Measurements from ENCODE around the gene STARD3. TPM values are rescaled to one million over a fixed set of nuclear protein-coding genes. Genes with fewer than 3 reads are reported as not detected.

The STARD3 gene
- polyA plus RNA-seq, 1 donor from 2014 or later, result 105 TPM

DNA sequence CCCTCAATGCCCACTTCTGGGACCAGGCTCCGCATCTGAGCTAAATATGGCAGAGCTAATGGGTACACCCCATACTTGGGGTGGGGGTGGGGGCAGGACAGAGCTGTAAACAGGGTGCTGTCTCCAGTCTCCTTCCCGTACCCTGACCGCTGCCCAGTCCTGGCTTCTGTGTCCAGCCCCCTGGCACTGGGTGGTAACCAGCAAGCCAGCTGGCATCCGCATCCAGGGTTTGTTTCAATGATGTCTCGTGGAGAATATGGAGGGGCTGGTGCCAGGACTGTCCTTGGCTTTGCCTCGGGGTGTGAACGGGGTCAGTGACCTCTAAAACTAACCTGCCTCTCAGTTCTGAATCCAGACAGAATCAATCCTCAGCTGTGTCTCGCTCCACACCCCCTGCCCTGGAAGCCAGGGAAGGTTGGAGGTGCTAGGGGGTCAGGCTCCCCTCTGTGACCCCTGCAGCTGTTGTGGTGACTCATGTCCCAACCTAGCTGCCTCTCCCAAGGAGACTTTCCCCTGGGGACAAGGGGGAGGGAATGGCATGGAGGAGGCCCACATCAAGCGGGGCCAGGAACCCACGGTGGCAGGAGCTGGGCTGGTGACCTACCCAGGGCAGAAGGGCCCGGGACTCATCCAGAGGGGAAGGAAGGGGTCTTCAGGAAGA lies 29.8 kb downstream of the STARD3 start:
- TF ChIP-seq EP300 (conservative IDR thresholded peaks at IDR 0.05; ENCODE audit: poor library complexity, severe bottlenecking) (no peak), SMC3 (conservative IDR thresholded peaks at IDR 0.05; ENCODE audit: poor library complexity) (no peak), TAF1 (IDR thresholded peaks at IDR 0.05; ENCODE audit: low read depth) (no peak), POLR2AphosphoS5 (IDR thresholded peaks at IDR 0.05) (no peak), EZH2 (IDR thresholded peaks at IDR 0.05; ENCODE audit: borderline replicate concordance, insufficient read depth, low read length, poor library complexity, severe bottlenecking) (no peak)
- TF ChIP-seq, protein P1, sequence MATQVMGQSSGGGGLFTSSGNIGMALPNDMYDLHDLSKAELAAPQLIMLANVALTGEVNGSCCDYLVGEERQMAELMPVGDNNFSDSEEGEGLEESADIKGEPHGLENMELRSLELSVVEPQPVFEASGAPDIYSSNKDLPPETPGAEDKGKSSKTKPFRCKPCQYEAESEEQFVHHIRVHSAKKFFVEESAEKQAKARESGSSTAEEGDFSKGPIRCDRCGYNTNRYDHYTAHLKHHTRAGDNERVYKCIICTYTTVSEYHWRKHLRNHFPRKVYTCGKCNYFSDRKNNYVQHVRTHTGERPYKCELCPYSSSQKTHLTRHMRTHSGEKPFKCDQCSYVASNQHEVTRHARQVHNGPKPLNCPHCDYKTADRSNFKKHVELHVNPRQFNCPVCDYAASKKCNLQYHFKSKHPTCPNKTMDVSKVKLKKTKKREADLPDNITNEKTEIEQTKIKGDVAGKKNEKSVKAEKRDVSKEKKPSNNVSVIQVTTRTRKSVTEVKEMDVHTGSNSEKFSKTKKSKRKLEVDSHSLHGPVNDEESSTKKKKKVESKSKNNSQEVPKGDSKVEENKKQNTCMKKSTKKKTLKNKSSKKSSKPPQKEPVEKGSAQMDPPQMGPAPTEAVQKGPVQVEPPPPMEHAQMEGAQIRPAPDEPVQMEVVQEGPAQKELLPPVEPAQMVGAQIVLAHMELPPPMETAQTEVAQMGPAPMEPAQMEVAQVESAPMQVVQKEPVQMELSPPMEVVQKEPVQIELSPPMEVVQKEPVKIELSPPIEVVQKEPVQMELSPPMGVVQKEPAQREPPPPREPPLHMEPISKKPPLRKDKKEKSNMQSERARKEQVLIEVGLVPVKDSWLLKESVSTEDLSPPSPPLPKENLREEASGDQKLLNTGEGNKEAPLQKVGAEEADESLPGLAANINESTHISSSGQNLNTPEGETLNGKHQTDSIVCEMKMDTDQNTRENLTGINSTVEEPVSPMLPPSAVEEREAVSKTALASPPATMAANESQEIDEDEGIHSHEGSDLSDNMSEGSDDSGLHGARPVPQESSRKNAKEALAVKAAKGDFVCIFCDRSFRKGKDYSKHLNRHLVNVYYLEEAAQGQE (IDR thresholded peaks at IDR 0.05; ENCODE audit: borderline replicate concordance), result no peak
- TF ChIP-seq, protein P2, sequence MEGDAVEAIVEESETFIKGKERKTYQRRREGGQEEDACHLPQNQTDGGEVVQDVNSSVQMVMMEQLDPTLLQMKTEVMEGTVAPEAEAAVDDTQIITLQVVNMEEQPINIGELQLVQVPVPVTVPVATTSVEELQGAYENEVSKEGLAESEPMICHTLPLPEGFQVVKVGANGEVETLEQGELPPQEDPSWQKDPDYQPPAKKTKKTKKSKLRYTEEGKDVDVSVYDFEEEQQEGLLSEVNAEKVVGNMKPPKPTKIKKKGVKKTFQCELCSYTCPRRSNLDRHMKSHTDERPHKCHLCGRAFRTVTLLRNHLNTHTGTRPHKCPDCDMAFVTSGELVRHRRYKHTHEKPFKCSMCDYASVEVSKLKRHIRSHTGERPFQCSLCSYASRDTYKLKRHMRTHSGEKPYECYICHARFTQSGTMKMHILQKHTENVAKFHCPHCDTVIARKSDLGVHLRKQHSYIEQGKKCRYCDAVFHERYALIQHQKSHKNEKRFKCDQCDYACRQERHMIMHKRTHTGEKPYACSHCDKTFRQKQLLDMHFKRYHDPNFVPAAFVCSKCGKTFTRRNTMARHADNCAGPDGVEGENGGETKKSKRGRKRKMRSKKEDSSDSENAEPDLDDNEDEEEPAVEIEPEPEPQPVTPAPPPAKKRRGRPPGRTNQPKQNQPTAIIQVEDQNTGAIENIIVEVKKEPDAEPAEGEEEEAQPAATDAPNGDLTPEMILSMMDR (IDR thresholded peaks at IDR 0.05; ENCODE audit: poor library complexity, severe bottlenecking), result no peak
- no peak overlapping the region for H3K27ac ChIP-seq (ENCODE audit: low read length)
- no peak overlapping the region for H2AFZ ChIP-seq (ENCODE audit: low read depth, low read length)
- H3K9me3 ChIP-seq (ENCODE audit: low read length), result no peaks in the 10 kb centered on the region
- no peak overlapping the region for H3K4me2 ChIP-seq (ENCODE audit: low read length)
- no peaks in the 10 kb centered on the region for H3K36me3 ChIP-seq (ENCODE audit: insufficient read depth, low read length)
- no peaks in the 10 kb centered on the region for H3K9me2 ChIP-seq (ENCODE audit: insufficient read depth, low read length)
- peaks cover 19% of the 10 kb centered on the region for H3K27me3 ChIP-seq (ENCODE audit: insufficient read depth, low read depth, low read length)
- H4K20me1 ChIP-seq (ENCODE audit: insufficient read depth), result no peaks in the 10 kb centered on the region
- H3K79me2 ChIP-seq (replicated peaks; ENCODE audit: insufficient read depth, low read length), result no peaks in the 10 kb centered on the region
- no peak overlapping the region for H3K9ac ChIP-seq (ENCODE audit: low read length)
- no peak overlapping the region for H3K4me3 ChIP-seq (ENCODE audit: low read length)
- H3F3A ChIP-seq (ENCODE audit: insufficient read depth, low read length, poor library complexity, severe bottlenecking), result no peaks in the 10 kb centered on the region

DNA sequence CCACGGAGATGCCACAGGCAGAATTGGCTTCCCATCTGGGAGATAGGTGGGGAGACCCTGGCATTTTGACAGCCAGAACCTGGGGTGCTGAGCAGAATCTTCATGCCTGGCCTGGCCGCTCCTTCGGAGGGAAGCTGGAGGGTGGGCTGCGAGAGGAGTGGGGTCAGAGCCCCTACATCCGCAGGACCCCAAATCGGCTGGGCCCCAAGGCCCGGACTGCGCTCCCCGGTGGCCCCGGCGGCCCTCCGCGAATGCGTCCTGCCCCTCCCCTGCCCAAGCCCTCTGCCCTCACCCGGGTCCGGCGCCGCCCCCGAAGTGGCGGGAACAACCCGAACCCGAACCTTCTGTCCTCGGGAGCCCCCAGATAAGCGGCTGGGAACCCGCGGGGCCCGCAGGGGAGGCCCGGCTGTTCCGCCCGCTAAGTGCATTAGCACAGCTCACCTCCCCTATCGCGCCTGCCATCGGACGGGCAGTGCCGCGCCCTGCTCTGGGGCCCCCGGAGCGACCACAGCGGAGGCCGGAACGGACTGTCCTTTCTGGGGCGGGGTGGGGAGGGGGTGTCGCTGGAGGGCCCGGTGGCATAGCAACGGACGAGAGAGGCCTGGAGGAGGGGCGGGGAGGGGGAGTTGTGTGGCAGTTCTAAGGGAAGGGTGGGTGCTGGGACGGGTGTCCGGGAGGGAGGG lies 30.5 kb downstream of the STARD3 start:
- no peaks in the 10 kb centered on the region for H3K36me3 ChIP-seq (ENCODE audit: insufficient read depth, low read length)
- no peak overlapping the region for H3K9ac ChIP-seq (ENCODE audit: low read length)
- H3K9me2 ChIP-seq (ENCODE audit: insufficient read depth, low read length), result no peaks in the 10 kb centered on the region
- no peak overlapping the region for H3K27ac ChIP-seq (ENCODE audit: low read length)
- H3F3A ChIP-seq (ENCODE audit: insufficient read depth, low read length, poor library complexity, severe bottlenecking), result no peaks in the 10 kb centered on the region
- H3K9me3 ChIP-seq (ENCODE audit: low read length), result no peaks in the 10 kb centered on the region
- H3K27me3 ChIP-seq (ENCODE audit: insufficient read depth, low read depth, low read length), result peaks cover 19% of the 10 kb centered on the region
- no peaks in the 10 kb centered on the region for H4K20me1 ChIP-seq (ENCODE audit: insufficient read depth)
- TF ChIP-seq SMC3 (conservative IDR thresholded peaks at IDR 0.05; ENCODE audit: poor library complexity) (no peak), MXI1 (conservative IDR thresholded peaks at IDR 0.05; ENCODE audit: poor library complexity, severe bottlenecking) (no peak), EP300 (conservative IDR thresholded peaks at IDR 0.05; ENCODE audit: poor library complexity, severe bottlenecking) (no peak), EZH2 (IDR thresholded peaks at IDR 0.05; ENCODE audit: borderline replicate concordance, insufficient read depth, low read length, poor library complexity, severe bottlenecking) (no peak), RAD21 (conservative IDR thresholded peaks at IDR 0.05) (no peak), POLR2AphosphoS5 (IDR thresholded peaks at IDR 0.05) (no peak)
- TF ChIP-seq, protein P2 (IDR thresholded peaks at IDR 0.05; ENCODE audit: poor library complexity, severe bottlenecking), result no peak
- TF ChIP-seq, protein P1 (IDR thresholded peaks at IDR 0.05; ENCODE audit: borderline replicate concordance), result no peak
- no peak overlapping the region for H2AFZ ChIP-seq (ENCODE audit: low read depth, low read length)
- H3K4me3 ChIP-seq (ENCODE audit: low read length), result no peak overlapping the region
- no peaks in the 10 kb centered on the region for H3K79me2 ChIP-seq (replicated peaks; ENCODE audit: insufficient read depth, low read length)
- H3K4me2 ChIP-seq (ENCODE audit: low read length), result no peak overlapping the region

All from neural cell (in vitro differentiated cells).